Endodermal cell (in vitro differentiated cells): Measurements from ENCODE around the gene PRSS12. TPM values are rescaled to one million over a fixed set of nuclear protein-coding genes. Genes with fewer than 3 reads are reported as not detected.
A peak's percentile ranks its signal among the peaks of the same experiment; 100 is the strongest.

Source experiments
- DNase-seq: peaks from one replicate; pipeline ENCODE4 v3.0.0-alpha.2; 2017
- H3K27ac ChIP-seq: 2 replicates; pipeline ENCODE4 v1.5.1; 2013; ENCODE audit warnings: mild to moderate bottlenecking, low read depth, low read length, moderate library complexity
- H3K27me3 ChIP-seq: 2 replicates; pipeline ENCODE4 v1.6.1; 2013; ENCODE audit warnings: mild to moderate bottlenecking, low read length, moderate library complexity; ENCODE audit not compliant: insufficient read depth, control insufficient read depth, poor library complexity, severe bottlenecking
- H3K36me3 ChIP-seq: 2 replicates; pipeline ENCODE4 v1.7.0; 2013; ENCODE audit warnings: mild to moderate bottlenecking, low read length, moderate library complexity; ENCODE audit not compliant: control insufficient read depth, insufficient read depth
- H3K4me1 ChIP-seq: one replicate; pipeline ENCODE4 v1.7.0; 2013; ENCODE audit warnings: low read length; ENCODE audit not compliant: control insufficient read depth, insufficient read depth
- H3K4me3 ChIP-seq: 2 replicates; pipeline ENCODE4 v1.5.1; 2013; ENCODE audit warnings: mild to moderate bottlenecking, low read length, moderate library complexity
- H3K9ac ChIP-seq: 2 replicates; pipeline ENCODE4 v1.6.1; 2013; ENCODE audit warnings: mild to moderate bottlenecking, low read length, moderate library complexity; ENCODE audit not compliant: poor library complexity, severe bottlenecking; ENCODE audit errors: extremely low read depth
- H3K9me3 ChIP-seq: 2 replicates; pipeline ENCODE4 v1.6.1; 2013; ENCODE audit warnings: mild to moderate bottlenecking, low read length, moderate library complexity; ENCODE audit not compliant: control insufficient read depth
- H3K27ac Mint-ChIP-seq: 2 replicates; pipeline ENCODE4 v1.8.0; 2020; ENCODE audit warnings: mixed read lengths
- H3K27me3 Mint-ChIP-seq: 2 replicates; pipeline ENCODE4 v1.8.0; 2021; ENCODE audit warnings: mild to moderate bottlenecking, mixed read lengths; ENCODE audit not compliant: insufficient read depth
- H3K36me3 Mint-ChIP-seq: 2 replicates; pipeline ENCODE4 v1.8.0; 2020; ENCODE audit warnings: low read depth, mixed read lengths
- H3K4me1 Mint-ChIP-seq: 2 replicates; pipeline ENCODE4 v1.8.0; 2020; ENCODE audit warnings: mixed read lengths
- H3K4me3 Mint-ChIP-seq: 2 replicates; pipeline ENCODE4 v1.8.0; 2020; ENCODE audit warnings: mild to moderate bottlenecking, moderate library complexity, mixed read lengths
- H3K9me3 Mint-ChIP-seq: 2 replicates; pipeline ENCODE4 v1.8.0; 2020; ENCODE audit warnings: mild to moderate bottlenecking, mixed read lengths
- whole genome bisulfite sequencing, 2 experiments: methylation state at CpG; one replicate each; pipeline versions ENCODE4 v1.1.5 to v1.1.7; 2013; ENCODE audit warnings: missing lambda C conversion rate in 2 of 2, mixed read lengths in 1 of 2; ENCODE audit not compliant: insufficient coverage in 1 of 2, insufficient read length in 1 of 2; 5-methylcytosine and 5-hydroxymethylcytosine counted together
- total RNA-seq, 2 donors: library from RNA; stranded (reverse); fragmentation: NEBNext Ultra II Directional in 1 of 2; extraction: Animal tissue kit (Norgen Biotek cat#: 25700) in 1 of 2; gene quantifications; 2 replicates in 1 of 2; 3 replicates in 1 of 2; pipeline ENCODE4 v1.2.1, GENCODE V29; 2021
- TF ChIP-seq, protein P1 (sequence below): fragments of 200-600 bp; sonication (generic); conservative IDR thresholded peaks from 2 replicates; pipeline ENCODE4 v1.5.0; 2021; ENCODE audit warnings: antibody characterized with exemption, mild to moderate bottlenecking

Gene PRSS12
- total RNA-seq, 2 donors from 2014 or later, result 4.1 to 5.3 TPM

DNA sequence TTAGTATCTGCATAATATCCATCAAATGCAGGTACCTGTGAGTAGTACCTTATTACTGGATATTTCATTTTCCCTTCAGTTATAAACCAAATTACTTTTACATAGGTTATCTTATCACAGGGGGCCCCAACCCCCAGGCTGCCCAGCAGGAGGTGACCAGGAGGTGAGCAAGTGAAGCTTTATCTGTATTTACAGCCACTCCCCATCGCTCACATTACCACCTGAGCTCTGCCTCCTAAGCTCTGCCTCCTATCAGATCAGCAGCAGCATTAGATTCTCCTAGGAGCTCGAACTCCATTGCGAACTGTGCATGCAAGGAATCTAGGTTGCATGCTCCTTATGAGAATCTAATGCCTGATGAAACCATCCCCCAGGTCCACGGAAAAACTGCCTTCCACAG, 6.3 kb downstream of the PRSS12 start:
- peaks cover 13% of the 10 kb centered on the region for H3K27me3 ChIP-seq
- no peak overlapping the region for H3K27ac Mint-ChIP-seq
- 81 to 90% methylated on average over 3 to 4 of the region's 4 CpGs for WGBS, 2 experiments
- H3K36me3 ChIP-seq, result no peaks in the 10 kb centered on the region
- TF ChIP-seq, protein P1, sequence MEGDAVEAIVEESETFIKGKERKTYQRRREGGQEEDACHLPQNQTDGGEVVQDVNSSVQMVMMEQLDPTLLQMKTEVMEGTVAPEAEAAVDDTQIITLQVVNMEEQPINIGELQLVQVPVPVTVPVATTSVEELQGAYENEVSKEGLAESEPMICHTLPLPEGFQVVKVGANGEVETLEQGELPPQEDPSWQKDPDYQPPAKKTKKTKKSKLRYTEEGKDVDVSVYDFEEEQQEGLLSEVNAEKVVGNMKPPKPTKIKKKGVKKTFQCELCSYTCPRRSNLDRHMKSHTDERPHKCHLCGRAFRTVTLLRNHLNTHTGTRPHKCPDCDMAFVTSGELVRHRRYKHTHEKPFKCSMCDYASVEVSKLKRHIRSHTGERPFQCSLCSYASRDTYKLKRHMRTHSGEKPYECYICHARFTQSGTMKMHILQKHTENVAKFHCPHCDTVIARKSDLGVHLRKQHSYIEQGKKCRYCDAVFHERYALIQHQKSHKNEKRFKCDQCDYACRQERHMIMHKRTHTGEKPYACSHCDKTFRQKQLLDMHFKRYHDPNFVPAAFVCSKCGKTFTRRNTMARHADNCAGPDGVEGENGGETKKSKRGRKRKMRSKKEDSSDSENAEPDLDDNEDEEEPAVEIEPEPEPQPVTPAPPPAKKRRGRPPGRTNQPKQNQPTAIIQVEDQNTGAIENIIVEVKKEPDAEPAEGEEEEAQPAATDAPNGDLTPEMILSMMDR, result peak; percentile 18
- no peaks in the 10 kb centered on the region for H3K9me3 ChIP-seq
- peaks cover 10% of the 10 kb centered on the region for H3K4me1 ChIP-seq
- no peak overlapping the region for H3K9ac ChIP-seq
- peaks cover 15% of the 10 kb centered on the region for H3K27me3 Mint-ChIP-seq
- H3K4me3 Mint-ChIP-seq, result no peak overlapping the region
- no peaks in the 10 kb centered on the region for H3K9me3 Mint-ChIP-seq
- no peak overlapping the region for H3K4me3 ChIP-seq
- no peaks in the 10 kb centered on the region for H3K36me3 Mint-ChIP-seq
- peaks cover 29% of the 10 kb centered on the region for H3K4me1 Mint-ChIP-seq
- peak; percentile 51 for DNase-seq
- H3K27ac ChIP-seq, result no peak overlapping the region

DNA sequence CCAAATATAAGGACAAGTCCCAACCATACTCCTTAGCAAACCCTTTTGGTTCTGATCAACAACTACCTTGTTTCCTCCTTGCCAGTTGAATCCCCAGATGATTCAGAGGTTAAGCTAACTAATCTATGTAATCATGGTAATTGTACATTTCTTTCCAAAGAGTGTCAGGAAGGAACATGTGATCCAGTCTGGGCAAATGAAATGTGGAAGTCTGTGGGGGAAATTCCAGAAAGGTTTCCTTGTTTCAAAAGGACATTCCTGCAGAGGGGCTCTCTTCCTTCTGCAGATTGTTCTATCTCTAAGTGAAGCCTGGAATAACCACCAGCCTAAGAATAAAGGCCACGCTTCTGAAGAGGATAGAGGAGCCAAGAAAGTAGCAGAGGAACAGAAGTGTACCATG, 7.0 kb downstream of the PRSS12 start:
- peaks cover 10% of the 10 kb centered on the region for H3K4me1 ChIP-seq
- no peak overlapping the region for H3K9ac ChIP-seq
- Mint-ChIP-seq H3K27me3 (peaks cover 8% of the 10 kb centered on the region), H3K4me3 (no peak overlapping the region), H3K27ac (no peak overlapping the region), H3K9me3 (no peaks in the 10 kb centered on the region), H3K36me3 (no peaks in the 10 kb centered on the region), H3K4me1 (peaks cover 29% of the 10 kb centered on the region)
- H3K9me3 ChIP-seq, result no peaks in the 10 kb centered on the region
- 89 to 90% methylated on average over 1 of the region's 1 CpG for WGBS, 2 experiments
- no peak for DNase-seq
- H3K27ac ChIP-seq, result no peak overlapping the region
- peaks cover 6% of the 10 kb centered on the region for H3K27me3 ChIP-seq
- H3K36me3 ChIP-seq, result no peaks in the 10 kb centered on the region
- no peak overlapping the region for H3K4me3 ChIP-seq
- TF ChIP-seq, protein P1, result no peak

DNA sequence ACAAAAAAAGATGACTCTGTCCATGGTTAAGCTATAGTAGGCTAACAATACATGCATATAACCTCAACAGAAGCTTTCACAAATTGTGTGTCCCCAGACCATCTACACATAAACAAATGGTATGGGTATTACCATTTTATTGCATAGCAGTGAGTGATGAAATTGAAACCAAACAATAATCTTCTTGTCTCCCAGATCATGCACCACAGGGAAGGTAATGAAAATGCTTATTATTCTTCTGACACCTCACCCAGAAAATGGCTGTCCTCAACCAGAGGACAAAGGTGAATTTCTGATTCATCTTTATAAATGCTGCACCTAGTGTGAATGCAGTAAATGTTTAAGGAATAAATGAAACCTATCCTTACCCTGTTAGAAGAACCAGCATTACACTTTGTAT, 8.0 kb downstream of the PRSS12 start:
- no peak overlapping the region for H3K4me3 Mint-ChIP-seq
- no peaks in the 10 kb centered on the region for H3K36me3 Mint-ChIP-seq
- no peak for DNase-seq

More for the DNA sequence above, 8.0 kb downstream of the PRSS12 start:
- Histone ChIP-seq H3K4me1 (peaks cover 10% of the 10 kb centered on the region), H3K27me3 (no peaks in the 10 kb centered on the region), H3K4me3 (no peak overlapping the region), H3K9me3 (no peaks in the 10 kb centered on the region), H3K36me3 (no peaks in the 10 kb centered on the region), H3K9ac (no peak overlapping the region), H3K27ac (no peak overlapping the region)
- TF ChIP-seq, protein P1, result no peak
- Mint-ChIP-seq H3K9me3 (no peaks in the 10 kb centered on the region), H3K4me1 (peaks cover 32% of the 10 kb centered on the region), H3K27ac (no peak overlapping the region), H3K27me3 (peaks cover 2% of the 10 kb centered on the region)
